Astrocyte of the spinal cord (primary cell): ENCODE measurements around the gene TMEM132D.

Experiments
- DNase-seq: peaks from one replicate; pipeline ENCODE4 v3.0.0; 2011; ENCODE audit warnings: low read depth, low spot score
- H3K4me3 ChIP-seq: 2 replicates; pipeline ENCODE4 v1.5.1; 2011; ENCODE audit warnings: low read depth, mild to moderate bottlenecking, low read length, moderate library complexity
- CTCF ChIP-seq: IDR thresholded peaks from 2 replicates; pipeline ENCODE4 v1.5.1; 2012; ENCODE audit warnings: low read depth, mild to moderate bottlenecking, low read length, inconsistent platforms
- in situ Hi-C: cut with HindIII; loops from 2 replicates; pipeline ENCODE4 v1.10.0; 2017; ENCODE audit warnings: low sequenced_read_pairs

Gene TMEM132D

GRCh38 chr12:129393357-129393937, 510.4 kb downstream of the TMEM132D start:
- H3K4me3 ChIP-seq = no peak overlapping the region
- no peak for DNase-seq
- TF ChIP-seq CTCF = no peak
- in situ Hi-C loops = no loop called here

GRCh38 chr12:129385637-129385990, 518.2 kb downstream of the TMEM132D start:
- no peak for TF ChIP-seq CTCF
- DNase-seq = no peak
- no peak overlapping the region for H3K4me3 ChIP-seq
- in situ Hi-C loops = no loop called here

GRCh38 chr12:129383956-129384355, 519.9 kb downstream of the TMEM132D start:
- in situ Hi-C loops = no loop called here
- TF ChIP-seq CTCF = no peak
- H3K4me3 ChIP-seq = no peak overlapping the region
- DNase-seq = no peak

- DNase-seq = no peak
- no peak overlapping the region for H3K4me3 ChIP-seq
- in situ Hi-C loops = no loop called here
- TF ChIP-seq CTCF = no peak
These were observed 522.1 kb downstream of the TMEM132D start for GRCh38 chr12:129381715-129382114.

GRCh38 chr12:129379076-129379804, 524.6 kb downstream of the TMEM132D start:
- no peak overlapping the region for H3K4me3 ChIP-seq
- no peak for TF ChIP-seq CTCF
- in situ Hi-C loops = no loop called here
- no peak for DNase-seq

GRCh38 chr12:129378496-129378895, 525.3 kb downstream of the TMEM132D start:
- TF ChIP-seq CTCF = no peak
- in situ Hi-C loops = no loop called here
- no peak overlapping the region for H3K4me3 ChIP-seq
- no peak for DNase-seq
